Panc1 (cell line): Measurements from ENCODE around the gene CCDC154. TPM values are rescaled to one million over a fixed set of nuclear protein-coding genes. Genes with fewer than 3 reads are reported as not detected.

ENCODE experiments used
- ATAC-seq: fragments of 200-7000 bp; cut with Tn5 transposase; 2 replicates; pipeline ENCODE4 v1.9.1; 2020; ENCODE audit warnings: mild to moderate bottlenecking, moderate library complexity
- BruUV-seq: library from RNA; stranded (reverse); fragments of 400-500 nt; replicated peaks from 2 replicates; lab custom pipeline; 2021; lab: Mats Ljungman, UMichigan
- CTCF ChIA-PET: fragments of 300-600 bp; sonication (Branson Sonifier 250); formaldehyde crosslinking; loops from one replicate; lab custom pipeline; 2022; ENCODE audit warnings: antibody characterized with exemption; lab: Charles Lee
- POLR2A ChIA-PET: fragments of 300-600 bp; sonication (Branson Sonifier 250); formaldehyde crosslinking; loops from one replicate; lab custom pipeline; 2022; ENCODE audit warnings: antibody characterized with exemption; lab: Charles Lee
- DNase-seq: peaks from one replicate; pipeline ENCODE4 v3.0.0-alpha.2; 2010; ENCODE audit warnings: low read depth, low spot score
- H3K27ac ChIP-seq: 2 replicates; pipeline ENCODE4 v1.5.1; 2011; ENCODE audit warnings: mild to moderate bottlenecking, low read length, inconsistent platforms
- H3K27me3 ChIP-seq: fragments of 200-500 bp; sonication (Bioruptor generic); 2 replicates; pipeline ENCODE4 v1.6.0; 2014; ENCODE audit warnings: low read length, inconsistent platforms; ENCODE audit not compliant: control insufficient read depth, insufficient read depth
- H3K36me3 ChIP-seq: fragments of 200-500 bp; sonication (Bioruptor generic); 2 replicates; pipeline ENCODE4 v1.5.1; 2014; ENCODE audit warnings: inconsistent platforms, mild to moderate bottlenecking, low read length, moderate library complexity; ENCODE audit not compliant: control insufficient read depth, insufficient read depth
- H3K4me1 ChIP-seq: 2 replicates; pipeline ENCODE4 v1.5.1; 2011; ENCODE audit warnings: inconsistent platforms, mild to moderate bottlenecking, low read length, moderate library complexity; ENCODE audit not compliant: control insufficient read depth, insufficient read depth
- H3K4me3 ChIP-seq, 2 experiments: 2 replicates each; pipeline ENCODE4 v1.5.1; 2011 to 2012; ENCODE audit warnings: low read depth in 2 of 2, low read length in 2 of 2, mild to moderate bottlenecking in 2 of 2, inconsistent platforms in 1 of 2, moderate library complexity in 1 of 2
- H3K9me3 ChIP-seq: fragments of 200-500 bp; sonication (Bioruptor generic); 2 replicates; pipeline ENCODE4 v1.5.1; 2014; ENCODE audit warnings: low read depth, mild to moderate bottlenecking, inconsistent platforms, low read length, moderate library complexity; ENCODE audit not compliant: control insufficient read depth, insufficient read depth
- CTCF ChIP-seq: fragments of 450-650 bp; IDR thresholded peaks from 2 replicates; pipeline ENCODE4 v1.5.1; 2017; ENCODE audit warnings: mild to moderate bottlenecking
- POLR2AphosphoS5 ChIP-seq: IDR thresholded peaks from 2 replicates; pipeline ENCODE4 v1.6.1; 2012; ENCODE audit warnings: mild to moderate bottlenecking, low read depth, low read length, moderate library complexity
- REST ChIP-seq, 2 experiments: IDR thresholded peaks; 2 replicates each; pipeline ENCODE4 v1.6.1; 2011 to 2012; ENCODE audit warnings: low read depth in 2 of 2, control low read depth in 1 of 2, low read length in 1 of 2, mild to moderate bottlenecking in 1 of 2, moderate library complexity in 1 of 2; ENCODE audit not compliant: insufficient read depth in 1 of 2
- SIN3A ChIP-seq: IDR thresholded peaks from 2 replicates; pipeline ENCODE4 v1.6.1; 2012; ENCODE audit warnings: low read depth, mild to moderate bottlenecking, low read length, moderate library complexity, borderline replicate concordance; ENCODE audit not compliant: insufficient read depth
- TCF7L2 ChIP-seq: IDR thresholded peaks from 2 replicates; pipeline ENCODE4 v1.6.1; 2011; ENCODE audit warnings: mild to moderate bottlenecking, low read depth, low read length, inconsistent platforms
- in situ Hi-C: cut with HindIII; loops from 2 replicates; pipeline ENCODE4 v1.10.0; 2016; ENCODE audit warnings: low sequenced_read_pairs, low pct_unique_long_range_greater_than_20kb
- intact Hi-C: fragments of 100-400 bp; cut with micrococcal nuclease; formaldehyde crosslinking; loops from one replicate; pipeline ENCODE4 v1.10.0; 2022; ENCODE audit not compliant: unreplicated experiment
- total RNA-seq: library from RNA; stranded (reverse); gene quantifications from one replicate; pipeline ENCODE4 v1.2.1, GENCODE V29; 2021; ENCODE audit not compliant: unreplicated experiment

Gene CCDC154
- total RNA-seq, 1 experiment from 2014 or later: 2.0 TPM

GRCh38 chr16:1434644-1435592 lies 9.4 kb downstream of the CCDC154 start:
- H3K27me3 ChIP-seq: no peaks in the 10 kb centered on the region
- ATAC-seq (no peak), DNase-seq (no peak)
- no peak overlapping the region for H3K4me3 ChIP-seq
- no TSS peak for BruUV-seq
- TF ChIP-seq REST (IDR thresholded peaks at IDR 0.05; ENCODE audit: insufficient read depth in 1 of 2, low read depth in 2 of 2, low read length in 1 of 2) (no peak), SIN3A (no peak), TCF7L2 (no peak), POLR2AphosphoS5 (no peak)
- H3K4me1 ChIP-seq: no peaks in the 10 kb centered on the region
- no peaks in the 10 kb centered on the region for H3K36me3 ChIP-seq
- ChIA-PET POLR2A (interaction anchor here (0.8 kb wide), 1 partner anchor 14 kb away, joined by 3 read pairs; the partner anchor contains the start of gene UQCC4), CTCF (no interaction called here)
- in situ Hi-C loops: no loop called here
- no peaks in the 10 kb centered on the region for H3K9me3 ChIP-seq
- H3K27ac ChIP-seq: no peak overlapping the region
- intact Hi-C loops: no loop called here

GRCh38 chr16:1433756-1434155 lies 10.6 kb downstream of the CCDC154 start:
- TF ChIP-seq SIN3A: no peak
- no peak for TF ChIP-seq CTCF
- TF ChIP-seq TCF7L2: no peak
- TF ChIP-seq POLR2AphosphoS5: no peak
- no peak for TF ChIP-seq REST (IDR thresholded peaks at IDR 0.05; ENCODE audit: insufficient read depth in 1 of 2, low read depth in 2 of 2, low read length in 1 of 2)
- H3K4me3 ChIP-seq: no peak overlapping the region
- in situ Hi-C loops: no loop called here

More at GRCh38 chr16:1433756-1434155, 10.6 kb downstream of the CCDC154 start:
- no peaks in the 10 kb centered on the region for H3K27me3 ChIP-seq
- H3K4me1 ChIP-seq: no peaks in the 10 kb centered on the region
- no peak overlapping the region for H3K27ac ChIP-seq
- ATAC-seq (no peak), DNase-seq (no peak)
- H3K36me3 ChIP-seq: no peaks in the 10 kb centered on the region
- H3K9me3 ChIP-seq: no peaks in the 10 kb centered on the region
- BruUV-seq: no TSS peak
- POLR2A ChIA-PET: no interaction called here
- intact Hi-C loops: no loop called here
- CTCF ChIA-PET: no interaction called here
